G401.6 (cell line): ENCODE measurements around the gene AXIN2.

Source experiments
- FAIRE-seq: peaks from 2 replicates; lab custom pipeline; 2012; peaks lifted over from hg19 to GRCh38; lab: Jason Lieb, UNC

AXIN2 gene

DNA sequence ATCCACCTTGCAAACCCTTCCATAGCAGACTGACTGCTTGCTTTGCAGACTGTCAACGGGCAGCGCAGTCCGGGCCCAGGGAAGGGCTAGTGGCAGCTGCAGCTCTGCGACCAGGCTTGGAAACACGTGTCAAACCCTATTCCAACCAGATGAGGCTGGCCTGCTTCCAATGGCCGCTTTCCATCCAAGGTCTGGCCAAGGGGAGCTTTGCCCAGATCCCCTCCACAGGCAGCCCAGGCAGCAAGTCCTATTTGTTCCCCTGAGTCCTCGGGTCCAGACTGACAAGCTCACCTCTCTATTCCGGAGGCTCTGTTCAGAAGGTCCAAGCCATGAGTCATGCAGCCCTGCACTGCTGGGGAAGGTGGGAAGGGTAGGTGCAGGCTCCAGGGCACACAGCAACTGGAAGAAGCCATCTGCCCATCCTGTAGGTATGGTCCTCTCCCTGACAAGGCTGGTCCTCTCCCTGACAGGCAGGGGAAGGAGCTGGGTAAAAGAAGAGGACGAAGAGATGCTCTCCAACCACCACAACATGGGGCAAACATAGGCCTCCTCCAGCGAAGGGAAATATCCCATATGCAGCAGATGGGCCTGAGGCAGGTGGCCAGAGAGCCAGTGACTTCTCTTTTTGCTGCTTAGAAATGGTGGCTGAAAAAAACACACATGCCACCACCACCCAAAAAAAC lies 22.6 kb upstream of the AXIN2 start:
- FAIRE-seq = no peak

DNA sequence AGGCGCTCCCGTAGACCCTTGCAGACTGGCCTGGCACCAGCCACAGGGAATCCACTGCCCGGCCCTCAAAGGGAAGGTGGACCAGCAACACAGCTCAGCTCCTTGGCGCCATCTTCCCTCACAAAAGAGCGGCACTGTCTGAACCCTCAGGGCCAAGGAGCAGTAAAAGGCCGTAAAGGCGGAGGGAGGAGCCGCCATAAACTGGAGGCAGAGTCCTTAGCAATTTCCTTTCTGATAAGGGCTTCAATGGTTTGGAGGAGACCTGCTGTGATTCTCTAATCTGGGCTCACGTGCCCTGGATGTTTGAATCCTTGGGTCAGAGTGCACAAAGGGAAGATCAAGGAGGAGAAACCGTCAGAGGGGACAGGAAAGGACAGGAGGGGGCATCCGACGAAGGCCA lies 15.5 kb upstream of the AXIN2 start:
- FAIRE-seq = no peak

DNA sequence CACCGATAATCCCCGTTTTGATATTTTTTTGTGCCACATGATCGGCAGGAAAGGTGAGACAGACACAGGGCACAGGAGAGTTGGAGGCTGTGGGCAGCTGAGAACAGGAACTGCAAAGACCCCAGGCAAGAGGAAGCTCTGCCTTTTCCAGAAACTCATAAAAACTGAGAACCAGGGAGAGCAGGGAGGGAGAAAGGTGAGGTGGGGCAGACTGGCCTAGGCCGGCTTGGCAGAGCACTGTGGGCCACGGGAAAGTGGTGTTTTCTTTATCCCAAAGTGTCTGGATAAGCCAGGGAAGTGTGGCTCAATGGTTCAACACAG lies 11.8 kb upstream of the AXIN2 start:
- FAIRE-seq = no peak

DNA sequence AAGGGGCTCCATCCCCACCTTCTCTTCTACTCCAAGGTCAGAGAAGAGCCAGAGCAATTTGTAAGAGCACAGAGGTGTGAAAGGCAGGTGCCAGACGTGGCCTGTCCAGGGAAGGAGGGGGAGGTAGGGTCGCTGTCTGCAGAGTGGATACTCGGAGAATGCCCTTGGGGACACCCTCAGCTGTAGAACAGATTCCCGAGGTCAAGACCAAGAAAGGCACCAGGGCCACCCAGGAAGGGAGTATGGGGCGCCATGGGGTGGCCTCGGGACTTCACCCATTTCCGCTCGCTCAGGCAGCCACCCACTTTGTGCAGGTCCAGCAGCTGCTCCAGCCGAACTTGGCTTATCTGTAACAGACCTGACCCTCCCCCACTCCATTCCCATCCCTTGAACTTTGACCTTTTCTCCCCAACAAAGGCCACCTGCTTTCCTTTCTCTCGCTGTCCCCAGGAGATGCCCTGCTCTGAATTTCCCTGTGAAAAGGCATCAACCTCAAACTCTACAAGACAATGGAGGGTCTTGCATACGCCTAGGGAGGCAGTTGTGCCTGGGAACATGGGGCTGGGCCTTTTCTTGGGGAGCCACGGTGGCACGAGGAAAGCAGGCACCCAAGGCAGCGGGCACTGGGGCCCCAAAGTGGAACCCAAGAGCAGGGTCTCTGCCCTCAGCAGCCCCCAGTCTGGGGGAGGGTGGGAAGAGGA lies 11.3 kb upstream of the AXIN2 start:
- FAIRE-seq = no peak

DNA sequence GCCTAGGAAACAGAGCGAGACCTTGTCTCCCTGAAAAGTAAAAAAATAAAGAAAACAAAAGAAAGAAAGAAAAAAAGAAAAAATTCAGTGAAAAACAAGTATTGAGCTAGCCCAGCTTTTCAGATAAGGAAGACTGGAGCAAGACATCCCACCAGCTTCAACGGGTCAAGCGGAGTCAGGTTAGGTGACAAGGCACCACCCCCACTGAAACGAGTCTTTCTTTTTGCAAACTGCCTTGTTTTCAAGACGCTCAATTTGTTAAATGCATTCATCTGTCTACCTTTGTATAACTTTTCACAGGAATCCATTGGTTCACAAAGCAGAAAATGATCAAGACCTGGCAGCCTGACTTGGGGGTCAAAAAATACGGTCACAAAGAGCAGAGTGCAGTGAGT lies 10.7 kb upstream of the AXIN2 start:
- no peak for FAIRE-seq

DNA sequence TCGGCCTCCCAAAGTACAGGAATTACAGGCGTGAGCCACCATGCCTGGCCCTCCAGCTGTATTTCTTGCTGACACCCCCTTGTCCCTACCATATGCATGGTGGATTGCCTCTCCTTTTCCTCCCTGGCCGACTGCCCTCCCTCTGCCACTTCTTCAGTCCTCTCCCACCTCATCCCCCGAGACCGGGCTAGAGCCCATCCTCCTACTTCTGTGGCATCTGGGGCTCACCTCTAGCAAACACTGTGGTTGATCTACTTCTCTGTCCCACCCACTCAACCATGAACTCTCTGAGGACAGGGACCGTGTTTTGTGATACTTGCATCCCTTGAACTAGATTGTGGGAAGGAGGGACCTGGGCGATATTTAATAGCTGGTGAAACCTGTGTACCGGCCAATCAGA lies 7.5 kb upstream of the AXIN2 start:
- FAIRE-seq = no peak

DNA sequence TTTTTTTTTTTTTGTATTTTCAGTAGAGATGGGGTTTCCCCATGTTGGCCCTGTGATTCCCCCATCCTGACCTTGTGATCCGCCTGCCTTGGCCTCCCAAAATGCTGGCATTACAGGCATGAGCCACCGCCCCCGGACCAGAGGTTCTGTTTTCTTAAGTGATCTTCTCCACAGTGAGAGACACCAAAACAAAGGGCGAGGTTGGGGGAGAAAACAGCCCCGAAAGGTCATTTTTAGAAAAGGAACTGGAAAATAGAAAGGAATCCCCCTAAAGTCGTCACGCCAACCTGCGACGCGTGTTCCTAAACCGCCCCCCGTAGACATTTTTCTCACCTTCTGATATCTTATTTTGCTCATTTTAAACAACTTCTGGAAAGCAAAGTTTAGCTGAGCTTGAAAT lies 6.1 kb upstream of the AXIN2 start:
- no peak for FAIRE-seq

DNA sequence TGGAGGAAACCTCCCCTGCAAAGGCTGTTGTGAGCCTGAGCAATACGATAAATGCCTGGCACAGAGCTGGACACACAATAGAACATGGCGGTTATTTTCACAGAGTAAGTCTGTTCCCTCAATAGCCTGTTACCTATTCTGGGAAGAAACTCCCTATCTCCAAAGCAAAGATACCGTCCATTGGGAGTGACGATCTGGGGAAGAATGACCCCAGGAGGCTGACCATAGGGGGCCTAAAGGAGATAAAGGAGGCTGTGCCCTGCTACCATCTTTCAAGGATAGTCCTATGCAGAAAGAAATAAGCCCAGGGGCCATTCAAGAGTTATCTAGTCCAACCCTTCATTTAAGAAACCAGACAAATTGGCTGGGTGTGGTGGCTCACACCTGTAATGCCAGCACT lies 4.1 kb upstream of the AXIN2 start:
- FAIRE-seq = no peak

DNA sequence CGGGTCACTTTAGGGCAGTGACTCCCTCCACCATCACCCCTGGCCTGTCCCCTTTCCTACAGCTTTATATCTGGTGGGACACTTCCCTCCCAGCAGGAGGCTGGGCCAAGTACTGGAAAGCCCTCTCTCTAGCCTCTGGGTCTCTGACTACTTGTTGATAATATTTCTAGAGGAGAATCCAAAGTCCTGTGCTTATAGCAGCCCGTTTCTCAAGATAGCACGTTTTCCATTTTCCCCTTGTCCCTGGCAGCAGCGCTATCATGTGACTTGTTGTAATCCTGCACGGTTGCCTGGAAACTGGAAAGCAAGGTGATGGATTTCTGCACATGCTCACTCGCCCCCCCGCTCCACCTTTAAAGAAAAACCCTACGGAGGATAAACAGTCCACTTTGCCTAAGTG lies 3.3 kb upstream of the AXIN2 start:
- FAIRE-seq = no peak

DNA sequence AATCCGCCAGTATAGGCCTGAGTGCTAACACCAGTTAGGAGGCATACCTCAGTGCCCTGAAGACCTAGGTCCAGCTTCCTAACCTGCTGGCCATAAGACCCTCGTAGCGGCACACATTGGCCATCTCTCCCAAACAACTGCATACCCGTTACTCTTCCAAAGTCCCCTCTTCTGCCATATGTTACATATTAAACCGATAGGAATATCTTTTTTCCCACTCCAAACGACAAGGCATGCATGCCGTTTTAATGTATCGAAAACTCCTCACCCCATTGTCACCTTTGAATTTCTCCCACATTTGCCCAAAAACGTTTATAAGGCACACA lies 721 bp upstream of the AXIN2 start:
- no peak for FAIRE-seq

DNA sequence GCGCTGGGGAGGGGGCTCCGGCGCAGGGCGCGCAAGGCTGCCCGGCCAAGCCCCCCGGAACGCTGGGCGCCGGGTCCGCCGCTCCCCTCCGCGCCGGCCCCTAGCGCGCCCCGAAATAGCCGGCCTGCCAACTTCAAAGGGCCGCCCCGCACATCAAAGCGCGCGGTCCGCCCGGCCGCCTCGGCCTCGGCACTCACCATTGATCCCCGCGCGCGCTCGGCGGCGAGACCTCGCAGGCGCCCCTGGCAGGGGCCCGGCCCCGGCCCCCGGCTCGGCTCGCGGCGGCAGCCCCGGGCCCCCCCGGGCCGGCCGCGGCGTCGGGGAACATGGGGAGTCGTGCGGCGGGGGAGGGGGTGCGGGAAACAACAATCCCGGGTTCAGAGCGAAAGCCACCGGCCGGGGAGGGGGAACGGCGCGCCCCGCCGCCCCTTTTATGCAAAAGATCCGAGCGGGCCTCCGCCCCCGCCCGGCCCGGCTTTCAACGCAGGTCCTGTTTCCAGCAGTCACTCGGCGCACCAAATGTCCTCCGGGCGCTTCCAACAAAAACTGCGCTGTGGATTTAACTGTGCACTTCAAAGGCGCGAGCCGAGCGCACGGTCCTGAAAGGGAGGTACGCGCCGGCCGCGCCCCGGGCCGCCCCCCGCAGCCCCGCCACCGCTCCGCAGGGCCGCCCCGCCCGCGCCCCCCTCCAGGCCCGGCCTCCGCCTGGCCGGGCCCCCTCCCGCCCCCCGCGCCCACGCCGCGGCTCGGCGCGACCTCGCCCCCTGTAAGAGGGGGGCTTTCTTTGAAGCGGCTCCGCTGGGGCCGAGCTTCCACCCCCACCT lies 608 bp downstream of the AXIN2 start:
- FAIRE-seq = no peak

DNA sequence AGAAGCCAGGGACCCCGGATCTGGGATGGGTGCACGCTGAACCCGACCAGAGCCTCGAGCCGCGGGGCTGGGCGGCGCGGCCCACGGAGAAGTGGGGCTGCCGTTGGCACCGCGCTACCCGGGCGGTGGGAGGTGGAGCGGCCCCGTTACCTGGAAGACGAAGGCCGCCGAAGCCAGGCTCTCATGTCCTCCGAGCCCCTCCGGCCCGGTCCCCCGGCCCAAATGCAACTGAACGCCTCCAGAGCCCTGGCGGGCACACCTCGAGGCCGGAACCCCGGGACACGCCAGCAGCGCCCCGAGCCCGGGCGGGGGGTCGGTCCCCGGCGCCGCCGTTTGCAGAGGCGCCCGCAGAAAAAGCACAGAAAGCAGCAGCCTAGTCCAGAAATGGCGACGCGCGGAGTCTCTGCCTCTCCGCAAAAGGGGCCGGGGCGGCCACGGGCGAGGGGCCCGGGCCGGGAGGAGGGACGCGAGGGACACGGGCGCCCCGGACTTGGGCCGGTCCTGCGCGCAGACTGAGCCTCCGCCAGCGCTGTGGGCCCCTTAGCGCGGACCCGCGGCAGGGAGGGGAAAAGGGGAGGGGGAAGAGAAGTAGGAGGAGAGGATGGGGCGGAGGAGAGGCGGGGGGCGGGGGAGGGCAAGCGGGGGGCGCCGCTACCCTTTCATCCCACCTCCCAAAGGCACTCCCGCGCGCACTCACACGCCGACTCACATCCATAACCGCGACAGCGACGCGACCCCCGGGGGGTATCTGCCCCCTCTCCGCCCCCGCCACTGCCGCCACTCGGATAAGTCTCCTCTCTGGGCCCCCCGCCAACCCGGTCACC lies 1.4 kb downstream of the AXIN2 start:
- FAIRE-seq = no peak

DNA sequence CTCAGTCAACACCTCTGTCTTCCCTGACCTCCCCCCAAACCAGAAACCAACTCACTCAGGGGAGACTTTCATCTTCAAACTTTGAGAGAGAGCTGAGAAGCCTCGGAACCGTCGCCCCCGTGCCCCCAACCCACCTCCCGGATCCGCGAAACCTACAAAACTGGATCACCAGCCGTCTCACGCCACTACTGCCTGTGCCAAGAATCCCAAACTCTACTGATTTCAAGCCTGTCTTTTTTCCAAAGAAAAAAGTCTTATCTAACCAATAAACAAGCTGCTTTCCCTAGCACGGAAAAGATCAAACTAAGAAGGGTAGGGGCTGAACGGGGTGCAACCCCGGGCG lies 2.0 kb downstream of the AXIN2 start:
- FAIRE-seq = no peak

DNA sequence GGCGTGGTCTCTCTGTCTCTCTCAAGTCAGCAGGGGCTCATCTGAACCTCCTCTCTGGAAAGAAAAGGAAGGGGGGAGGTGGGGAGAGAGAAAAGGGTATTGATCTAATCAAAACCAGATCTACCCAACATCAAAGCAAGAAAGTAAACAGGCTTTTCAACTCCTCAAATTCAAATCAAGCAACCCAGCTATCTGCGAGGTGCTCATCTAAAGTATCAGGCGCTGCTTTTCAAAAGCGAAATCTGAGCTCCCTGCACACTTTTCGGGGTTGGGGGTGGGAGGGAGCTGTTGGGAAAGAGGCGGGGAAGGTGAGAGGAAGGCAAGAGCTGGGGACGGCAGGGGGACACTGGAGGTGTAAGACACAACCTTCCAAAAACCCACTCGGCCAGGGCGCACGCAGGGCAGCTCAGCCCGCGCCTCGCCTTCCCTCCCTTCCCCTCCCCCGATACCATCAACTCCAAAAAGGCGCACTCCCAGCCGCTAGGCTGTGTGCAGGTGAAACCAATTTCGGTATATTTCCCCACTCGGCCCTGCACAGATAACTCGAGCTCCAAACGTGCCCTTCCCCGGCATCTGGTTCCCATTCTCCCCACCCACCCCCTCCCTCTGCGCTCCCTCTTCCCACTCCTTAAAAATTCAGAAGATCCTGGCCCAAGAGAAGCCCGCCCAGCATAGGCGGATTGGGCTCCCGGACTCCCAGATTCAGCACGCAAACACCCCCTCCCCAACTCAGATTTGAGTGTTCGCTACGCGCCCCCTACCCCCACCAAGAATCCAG lies 2.6 kb downstream of the AXIN2 start:
- FAIRE-seq = no peak

DNA sequence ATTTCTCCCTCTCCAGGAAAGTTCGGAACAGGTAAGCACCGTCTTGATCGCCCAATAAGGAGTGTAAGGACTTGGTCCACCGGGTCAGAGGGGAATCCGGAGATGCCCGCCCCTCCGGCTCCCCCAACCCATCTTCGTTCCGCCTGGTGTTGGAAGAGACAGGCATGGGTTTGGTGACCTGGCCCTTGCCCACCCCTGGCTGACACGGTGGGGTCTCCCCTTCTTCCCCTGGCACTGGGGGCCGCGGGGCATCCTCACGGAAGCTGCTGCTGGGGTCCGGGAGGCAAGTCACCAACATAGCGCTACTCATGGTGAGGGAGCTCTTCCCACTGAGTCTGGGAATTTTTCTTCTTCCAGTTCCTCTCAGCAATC lies 3.2 kb downstream of the AXIN2 start:
- FAIRE-seq = no peak

DNA sequence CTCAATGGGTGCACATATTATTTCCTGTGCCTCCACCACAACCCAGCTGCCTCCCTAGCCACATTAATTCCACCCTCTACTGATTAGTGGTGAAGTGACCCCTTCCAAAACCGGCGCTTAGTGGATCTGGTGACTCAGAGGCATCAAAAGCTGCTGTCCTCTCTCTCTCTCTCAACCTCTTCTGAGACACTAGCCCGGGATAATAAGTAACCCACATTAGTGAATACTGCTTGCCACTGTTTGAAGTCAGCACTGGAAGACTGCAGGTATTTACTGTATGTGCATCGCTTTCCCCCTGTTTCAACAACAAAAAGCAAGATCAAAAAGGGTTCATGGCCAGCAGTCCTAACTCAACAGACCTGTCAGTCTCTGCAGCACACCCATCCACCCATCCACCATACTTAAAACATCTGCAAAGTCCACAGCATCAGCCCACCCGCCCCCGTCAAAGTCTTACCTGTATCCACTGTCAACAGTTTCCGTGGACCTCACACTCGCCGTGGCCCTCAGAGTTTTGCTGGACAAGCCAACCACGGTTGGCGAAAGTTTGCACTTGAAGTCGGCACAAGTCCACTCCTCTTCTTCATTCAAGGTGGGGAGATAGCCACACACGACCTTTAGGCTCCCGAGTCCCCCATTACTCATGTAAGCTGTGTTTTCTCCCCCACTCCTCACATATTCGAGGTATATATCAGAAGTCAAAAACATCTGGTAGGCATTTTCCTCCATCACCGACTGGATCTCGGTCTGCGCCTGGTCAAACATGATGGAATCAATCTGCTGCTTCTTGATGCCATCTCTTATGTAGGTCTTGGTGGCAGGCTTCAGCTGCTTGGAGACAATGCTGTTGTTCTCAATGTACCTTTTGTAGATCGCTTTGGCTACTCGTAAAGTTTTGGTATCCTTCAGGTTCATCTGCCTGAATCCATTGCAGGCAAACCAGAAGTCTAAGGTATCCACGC lies 3.8 kb downstream of the AXIN2 start:
- no peak for FAIRE-seq

DNA sequence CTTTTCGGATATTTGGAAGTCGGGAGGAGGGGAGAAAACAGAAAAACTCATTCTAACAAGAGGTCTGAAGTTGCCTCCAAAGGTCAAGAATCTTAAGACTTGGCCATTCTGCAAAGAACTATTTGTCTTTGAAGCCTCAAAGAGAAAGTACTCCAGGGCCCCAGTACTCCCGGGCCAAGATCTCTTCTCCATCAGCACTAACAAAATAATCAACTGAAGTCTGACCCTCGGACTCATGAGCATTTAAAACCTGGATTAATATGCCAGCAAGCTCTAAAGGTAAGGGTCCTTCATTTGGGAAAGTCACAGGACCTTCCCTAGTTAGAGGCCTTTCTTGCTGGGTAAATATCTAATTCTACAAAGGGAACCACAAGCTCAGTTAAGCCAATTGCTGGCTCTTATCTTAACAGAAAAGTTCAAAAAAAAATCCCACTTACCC lies 4.5 kb downstream of the AXIN2 start:
- FAIRE-seq = no peak

DNA sequence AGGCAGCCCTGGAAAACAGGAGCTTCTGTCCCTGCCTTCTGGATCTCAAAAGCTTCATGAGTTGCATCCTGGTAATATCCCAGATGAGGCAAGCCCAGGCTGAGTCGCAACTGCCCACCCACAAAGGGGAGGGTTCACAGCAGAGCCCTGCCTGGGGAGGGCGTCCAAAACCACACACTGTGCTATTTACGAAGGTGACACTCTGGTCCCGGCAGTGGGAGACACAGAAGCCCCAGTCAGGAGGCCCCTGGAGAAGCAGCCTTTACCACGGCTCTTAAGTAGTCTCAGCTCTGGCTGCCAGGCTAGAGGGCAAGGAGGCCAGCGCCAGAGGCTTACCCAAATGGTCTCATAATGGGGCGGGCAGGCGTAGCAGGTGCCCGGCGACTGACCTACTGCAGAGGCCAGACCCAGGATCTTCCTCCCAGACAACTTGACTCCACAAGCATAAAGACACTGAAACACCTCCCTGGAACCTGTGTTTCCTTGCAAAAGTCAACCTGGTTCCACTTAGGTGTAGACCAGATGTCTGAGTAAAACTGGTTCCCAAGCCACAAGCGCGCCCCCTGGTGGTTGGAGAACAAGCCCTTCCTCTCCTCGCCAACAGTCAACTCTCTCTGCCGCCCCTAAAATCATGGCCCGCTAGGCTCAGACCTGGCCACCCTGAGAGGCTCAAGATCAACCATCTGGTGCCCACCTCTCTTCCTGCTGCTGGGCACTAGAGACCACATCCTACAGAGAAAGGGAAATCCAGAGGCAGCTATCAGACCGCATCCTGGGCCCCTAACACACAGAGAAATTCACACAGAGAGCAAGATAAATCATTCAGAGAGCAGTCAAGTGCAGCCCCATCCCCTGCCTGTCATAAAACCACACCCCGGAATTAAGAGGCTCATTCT lies 5.2 kb downstream of the AXIN2 start:
- peak; percentile 66 for FAIRE-seq

DNA sequence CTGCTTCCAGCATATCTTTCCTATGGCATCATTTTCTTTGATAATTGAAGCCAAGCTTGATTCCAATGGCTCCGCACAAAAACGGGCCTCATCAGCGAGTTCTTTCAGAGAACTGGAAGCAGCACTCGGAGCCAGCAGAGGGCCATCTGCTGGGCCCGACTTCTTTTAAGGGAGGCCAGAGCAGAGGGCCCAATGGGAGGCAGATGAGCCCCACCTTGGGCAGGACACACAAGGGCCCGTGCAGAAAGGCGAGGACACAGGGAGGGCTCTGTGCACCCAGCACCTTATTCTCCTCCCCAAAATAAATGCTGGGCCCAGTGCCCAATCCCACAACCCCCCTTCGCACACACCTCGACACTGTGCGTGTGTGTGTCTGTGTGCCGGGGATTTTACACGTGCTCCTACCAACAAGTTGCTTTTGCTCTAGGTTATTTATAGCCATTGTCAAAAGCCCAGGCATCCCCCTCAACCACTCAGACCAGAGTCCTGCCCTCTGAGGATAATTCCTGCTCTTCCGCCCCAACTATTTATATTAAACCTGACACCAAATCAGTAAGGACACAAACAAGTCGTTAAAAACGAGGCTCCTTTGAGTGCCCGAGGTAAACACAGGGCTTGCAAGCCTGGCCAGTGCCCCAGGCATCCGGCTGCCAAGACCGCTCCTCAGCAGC lies 6.8 kb downstream of the AXIN2 start:
- FAIRE-seq = no peak
